Daoy (cell line): ENCODE data around the gene CCDC12. TPM values are rescaled to one million over a fixed set of nuclear protein-coding genes. Genes with fewer than 3 reads are reported as not detected.
"Not testable (repeated sequence)": the region's sequence is repeated elsewhere in the genome, so short reads cannot be mapped to it uniquely, and the experiment has no call there.

Source experiments
- DNase-seq: peaks from one replicate; pipeline ENCODE4 v3.0.0-alpha.2; 2015; ENCODE audit warnings: low read depth
- total RNA-seq: library from RNA; depleted of rRNA; stranded (reverse); fragments of >200 nt; shearing (Covaris generic); gene quantifications from 2 replicates; pipeline ENCODE4 v1.2.3, GENCODE V29; 2014

CCDC12 gene
- total RNA-seq, 1 experiment from 2014 or later: 29.1 TPM

DNA sequence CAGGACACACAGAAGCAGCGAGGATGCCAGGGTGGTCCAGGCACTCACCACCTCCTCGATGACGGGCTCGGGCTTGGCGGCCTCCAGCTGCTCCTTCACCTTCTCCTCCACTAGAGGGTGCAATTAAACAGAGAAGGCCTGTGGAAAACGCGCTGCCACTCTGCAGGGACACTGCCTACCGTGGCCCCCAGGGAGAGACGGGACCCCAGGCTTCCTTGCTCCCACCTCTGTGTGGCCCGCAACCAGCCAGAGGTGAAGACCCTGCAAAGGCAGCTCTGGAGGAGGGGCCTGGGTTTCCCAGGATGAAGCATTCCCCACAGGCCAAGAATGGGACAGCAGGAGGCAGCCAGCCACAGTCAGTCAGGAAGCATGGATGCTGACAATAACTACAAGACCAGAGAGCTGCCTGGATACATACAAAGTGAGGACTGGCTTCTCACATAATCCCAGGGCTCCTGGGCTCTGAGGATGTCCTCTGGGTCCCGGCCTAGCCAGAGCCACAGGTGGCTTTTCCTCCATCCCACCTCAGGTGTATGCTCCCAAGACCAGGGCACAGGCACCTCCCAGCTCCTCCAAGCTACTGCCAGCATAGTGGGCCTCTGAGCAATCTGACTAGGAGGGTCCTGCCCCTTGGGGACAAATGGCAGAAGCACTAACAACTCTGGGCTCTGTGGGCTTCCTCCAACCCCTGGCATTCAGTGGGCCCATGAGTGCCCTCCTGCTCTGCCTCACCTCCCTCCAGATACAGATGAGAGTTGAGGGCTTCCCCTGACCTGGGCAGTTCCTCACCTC lies 52.8 kb downstream of the CCDC12 start:
- DNase-seq: peak; percentile 28

DNA sequence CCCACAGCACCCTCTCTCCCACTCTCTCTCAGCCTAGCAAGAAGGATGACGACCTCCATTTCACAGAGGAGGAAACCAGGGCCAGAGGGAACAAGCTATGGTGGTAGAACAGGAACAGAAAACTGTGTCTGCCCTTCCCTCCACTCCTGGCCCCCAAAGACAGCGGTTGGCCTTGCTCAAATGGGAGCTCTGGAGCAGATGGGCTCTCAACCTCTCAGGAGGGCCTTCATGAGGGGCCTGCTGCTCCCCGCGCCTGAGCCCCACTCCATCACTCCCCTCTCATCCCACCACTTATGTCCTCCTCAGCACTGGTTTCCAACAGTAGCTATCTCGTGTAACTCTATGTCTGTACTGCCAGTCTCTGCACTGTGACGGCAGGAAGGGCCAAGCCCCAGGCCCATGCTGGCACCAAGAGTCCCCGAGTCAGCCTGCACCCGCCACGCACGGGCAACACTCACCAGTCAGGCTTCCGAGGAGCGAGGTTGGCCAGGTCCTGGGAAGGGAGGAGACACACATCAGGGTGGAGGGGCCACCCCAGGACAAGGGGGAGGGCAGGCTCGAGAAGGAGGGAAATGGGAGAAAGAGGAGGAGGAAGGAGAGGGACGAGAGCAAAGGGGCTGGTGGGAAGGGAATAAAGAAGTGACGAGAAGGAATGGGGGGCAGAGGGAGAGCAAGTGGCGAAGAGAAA lies 53.5 kb downstream of the CCDC12 start:
- no peak for DNase-seq

DNA sequence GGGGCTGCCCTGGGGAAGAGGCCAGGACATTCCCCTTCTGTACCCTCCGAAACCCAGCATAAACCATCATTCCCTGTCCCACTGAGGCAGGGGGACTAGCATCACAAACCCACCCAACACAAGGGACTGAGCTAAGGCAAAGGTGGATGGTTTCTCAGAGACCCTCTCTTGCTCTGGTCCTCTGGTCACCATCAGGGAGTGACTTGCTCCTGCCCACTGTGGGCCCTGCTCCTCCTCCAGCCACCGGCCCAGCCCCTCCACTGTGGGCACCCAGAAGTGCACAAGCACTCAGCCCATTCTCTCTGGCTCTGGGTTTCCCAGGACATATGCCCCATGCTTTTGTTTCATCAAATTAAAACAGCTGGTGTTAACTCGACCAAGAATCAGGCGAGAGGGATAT lies 54.1 kb downstream of the CCDC12 start:
- DNase-seq: no peak

DNA sequence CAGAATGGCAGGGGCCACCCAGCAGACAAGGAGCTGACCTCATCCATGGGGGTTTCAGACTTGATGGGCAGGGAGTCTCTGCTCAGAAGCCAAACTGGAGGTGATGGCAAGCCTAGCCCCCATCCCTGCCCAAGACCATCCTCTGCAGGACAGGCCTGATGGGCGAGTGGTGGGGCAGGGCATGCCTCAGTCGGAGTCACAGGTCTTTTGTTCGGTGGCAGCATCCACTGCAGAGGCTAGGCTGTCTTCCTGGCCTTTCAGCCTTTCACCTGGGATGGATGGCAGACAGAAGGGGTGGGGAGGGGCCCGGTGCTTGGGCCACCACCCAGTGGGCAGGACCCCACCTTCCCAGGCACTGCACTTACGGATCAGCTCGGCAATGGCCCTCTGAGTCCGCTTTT lies 54.7 kb downstream of the CCDC12 start:
- DNase-seq: no peak

DNA sequence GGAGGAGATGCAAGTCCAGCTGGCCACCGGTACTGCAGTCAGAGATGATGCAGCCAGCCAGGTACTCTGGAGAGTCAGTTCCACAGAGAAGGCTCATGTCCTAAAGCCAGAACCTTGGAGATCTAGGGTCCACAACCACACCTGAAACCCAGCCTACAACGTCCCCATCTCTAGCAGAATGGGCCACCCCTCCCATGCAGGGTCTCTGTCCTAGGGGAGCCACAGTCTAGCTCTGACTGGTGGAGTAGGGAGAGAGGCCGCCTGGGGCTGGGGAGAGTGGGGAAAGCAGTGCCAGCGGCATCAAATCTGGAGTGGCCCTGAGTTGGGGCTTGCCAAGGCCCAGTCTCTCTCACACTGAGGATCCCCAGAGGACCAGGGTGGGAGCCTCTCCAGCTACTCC lies 55.5 kb downstream of the CCDC12 start:
- DNase-seq: no peak

DNA sequence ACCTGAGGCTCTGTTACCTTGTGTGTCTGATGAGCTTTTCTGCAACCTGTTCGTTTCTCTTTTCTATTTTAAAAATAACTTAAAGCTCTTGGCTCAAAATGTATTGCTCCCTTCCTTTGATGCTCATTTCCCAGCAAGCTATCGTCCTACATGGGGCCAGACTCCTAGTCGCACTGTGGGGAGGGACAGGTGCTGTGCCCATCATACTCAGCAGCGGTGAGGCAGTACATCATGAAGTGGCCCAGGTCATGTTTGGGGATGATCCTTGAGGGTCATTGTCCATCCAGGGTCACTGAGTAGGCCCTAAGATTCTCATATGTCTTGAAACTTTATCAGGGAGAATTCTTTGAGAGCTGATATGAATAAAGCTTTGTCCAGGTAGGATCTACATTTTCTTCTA lies 57.9 kb downstream of the CCDC12 start:
- no peak for DNase-seq

DNA sequence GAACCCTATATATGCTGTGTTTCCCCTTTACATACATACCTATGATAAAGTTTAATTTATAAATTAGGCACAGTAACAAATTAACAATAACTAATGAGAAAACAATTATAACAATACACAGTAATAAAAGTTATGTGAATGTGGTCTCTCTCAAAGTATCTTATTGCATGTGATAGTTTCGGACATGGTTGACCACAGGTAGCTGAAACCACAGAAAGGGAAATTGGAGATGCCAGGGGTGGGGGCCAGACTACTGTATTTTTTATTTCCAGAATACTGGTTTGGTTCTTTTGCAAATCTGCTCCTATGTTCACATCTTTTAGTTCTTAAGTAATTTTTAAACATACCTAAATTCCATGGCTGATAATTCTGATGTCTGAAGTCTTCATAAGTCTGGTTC lies 58.3 kb downstream of the CCDC12 start:
- no peak for DNase-seq

DNA sequence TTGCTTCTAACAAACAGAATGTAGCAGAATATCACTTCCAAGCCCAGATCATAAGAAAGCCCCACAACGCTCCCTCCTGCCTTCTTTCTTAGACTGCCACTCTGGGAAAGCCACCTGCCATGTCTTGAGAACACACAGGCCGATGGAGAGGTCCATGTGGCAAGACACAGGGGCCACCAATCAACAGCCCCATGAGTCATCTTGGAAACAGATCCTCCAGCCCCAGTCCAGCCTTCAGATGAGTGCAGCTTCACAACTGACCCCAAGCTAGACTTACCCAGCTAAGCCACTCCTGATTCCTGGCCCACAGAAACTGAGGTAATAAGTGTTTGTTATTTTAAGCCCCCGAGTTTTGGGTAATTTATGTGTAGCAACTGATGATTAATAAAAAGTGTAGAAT lies 59.3 kb downstream of the CCDC12 start:
- no peak for DNase-seq

DNA sequence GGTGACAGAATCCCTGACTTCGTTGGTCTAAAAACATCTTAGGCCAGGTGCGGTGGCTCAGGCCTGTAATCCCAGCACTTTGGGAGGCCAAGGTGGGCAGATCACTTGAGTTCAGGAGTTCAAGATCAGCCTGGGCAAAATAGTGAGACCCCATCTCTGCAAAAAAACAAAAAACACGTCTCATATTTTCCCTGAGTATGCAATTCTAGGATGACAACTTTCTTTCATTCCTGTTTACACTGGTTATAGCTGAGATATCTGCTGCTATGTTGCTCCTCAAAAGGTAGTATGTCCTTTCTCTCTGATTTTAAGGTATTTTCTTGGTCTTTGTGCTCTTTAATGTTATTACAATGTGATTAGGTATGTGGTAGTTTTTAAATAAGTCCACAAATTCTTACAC lies 59.7 kb downstream of the CCDC12 start:
- DNase-seq: no peak

DNA sequence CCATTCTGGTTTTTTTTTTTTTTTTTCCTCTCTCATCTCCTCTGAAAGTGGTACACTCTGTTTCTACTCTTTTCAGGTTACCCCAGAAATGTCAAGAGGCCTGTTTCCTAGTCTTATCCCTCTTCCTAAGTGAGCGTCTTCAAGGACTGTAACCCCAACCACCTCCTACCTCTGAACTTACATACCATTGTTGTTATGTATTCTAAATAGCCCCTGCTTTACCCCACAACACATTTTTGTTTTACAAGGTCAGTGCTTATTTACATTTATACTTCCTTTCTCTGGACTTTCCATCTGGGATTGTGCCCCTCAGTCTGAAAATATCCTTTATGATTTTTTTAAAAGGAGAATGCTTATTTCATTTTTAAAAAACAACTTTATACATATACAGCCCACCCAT lies 60.3 kb downstream of the CCDC12 start:
- DNase-seq: no peak

DNA sequence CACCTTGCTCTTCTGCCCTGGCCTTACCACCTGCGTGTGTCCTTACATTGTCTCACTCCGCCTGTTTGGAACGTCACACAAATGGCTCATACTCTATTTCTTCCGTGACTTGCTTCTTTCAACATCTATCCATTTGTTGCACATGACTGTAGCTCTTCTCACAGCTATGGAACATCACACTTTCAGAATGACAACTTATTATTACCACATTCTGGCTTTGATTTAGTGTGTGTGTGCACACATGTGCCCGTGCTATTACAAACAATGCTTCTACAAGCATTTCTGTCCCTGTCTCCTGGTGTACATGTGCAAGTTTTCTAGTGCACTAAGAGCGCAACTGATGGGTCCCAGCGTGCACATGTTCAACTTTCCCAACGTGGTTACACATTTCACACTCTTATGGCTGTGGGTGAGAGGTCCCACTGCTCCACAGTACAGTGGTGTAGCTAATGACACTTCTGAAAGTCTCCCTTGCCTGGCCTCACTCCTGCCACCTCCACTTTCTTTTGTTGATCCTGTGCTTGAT lies 61.2 kb downstream of the CCDC12 start:
- DNase-seq: no peak

DNA sequence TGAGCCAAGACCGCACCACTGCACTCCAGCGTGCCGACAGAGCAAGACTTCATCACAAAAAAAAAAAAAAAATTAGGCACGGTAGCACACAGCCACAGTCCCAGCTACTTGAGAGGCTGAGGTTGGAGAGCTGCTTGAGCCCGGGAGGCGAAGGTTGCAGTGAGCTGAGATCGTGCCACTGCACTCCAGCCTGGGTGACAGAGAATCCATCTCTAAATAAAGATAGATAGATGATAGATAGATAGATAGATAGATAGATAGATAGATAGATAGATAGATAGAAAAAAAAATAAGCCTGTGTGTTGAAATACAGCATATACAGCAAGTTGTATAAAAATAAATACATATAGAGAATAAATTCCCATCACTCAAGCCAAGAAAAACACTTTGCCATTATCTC lies 61.7 kb downstream of the CCDC12 start:
- no peak for DNase-seq

DNA sequence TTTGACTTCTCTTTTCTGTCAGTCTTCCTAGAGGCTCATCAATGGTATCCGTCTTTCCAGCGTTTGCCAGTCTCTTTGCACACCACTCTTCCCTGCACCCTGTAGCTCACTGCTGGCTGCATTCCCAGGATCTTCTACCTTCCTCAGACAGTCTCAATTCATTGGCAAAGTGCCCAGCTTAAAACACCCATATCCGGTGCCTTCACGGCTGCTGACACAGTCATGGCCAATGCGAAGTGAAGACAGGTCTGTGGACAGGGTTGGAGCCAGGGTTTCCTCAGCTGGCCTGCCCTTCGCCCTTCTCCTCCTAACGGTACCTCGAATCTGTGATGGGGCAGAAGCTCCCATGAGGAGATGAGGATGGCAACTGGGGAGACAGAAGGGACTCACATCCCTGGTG lies 62.9 kb downstream of the CCDC12 start:
- DNase-seq: peak; percentile 63

DNA sequence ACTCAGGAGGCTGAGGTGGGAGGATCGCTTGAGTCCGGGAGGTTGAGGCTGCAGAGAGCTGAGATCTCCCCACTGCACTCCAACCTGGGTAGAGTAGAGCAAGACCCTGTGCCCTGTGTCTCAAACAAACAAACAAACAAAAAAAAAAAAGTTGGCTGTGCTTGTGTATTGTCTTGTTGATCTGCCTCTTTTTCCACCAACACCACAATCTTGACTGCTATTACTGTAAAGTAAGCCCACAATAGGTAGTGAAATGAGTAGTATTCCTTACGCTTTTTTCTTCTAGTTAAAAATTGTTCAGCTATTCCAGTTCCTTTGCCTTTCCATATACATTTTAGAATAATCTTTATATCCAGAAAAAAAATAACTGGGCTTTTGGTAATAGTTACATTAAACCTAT lies 63.6 kb downstream of the CCDC12 start:
- DNase-seq: no peak

DNA sequence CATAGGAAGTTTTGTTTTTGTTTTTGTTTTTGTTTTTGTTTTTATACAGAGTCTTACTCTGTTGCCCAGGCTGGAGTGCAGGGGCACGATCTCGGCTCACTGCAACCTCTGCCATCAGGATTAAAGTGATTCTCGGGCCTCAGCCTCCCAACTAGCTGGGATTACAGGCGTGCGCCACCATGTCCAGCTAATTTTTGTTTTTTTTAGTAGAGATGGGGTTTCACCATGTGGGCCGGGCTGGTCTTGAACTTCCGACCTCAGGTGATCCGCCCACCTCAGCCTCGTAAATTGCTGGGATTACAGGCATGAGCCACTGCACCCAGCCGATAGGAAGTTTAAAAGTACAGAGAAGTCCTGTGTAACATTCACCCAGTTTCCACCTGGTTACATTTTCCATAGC lies 65.6 kb downstream of the CCDC12 start:
- DNase-seq: not testable (repeated sequence)

DNA sequence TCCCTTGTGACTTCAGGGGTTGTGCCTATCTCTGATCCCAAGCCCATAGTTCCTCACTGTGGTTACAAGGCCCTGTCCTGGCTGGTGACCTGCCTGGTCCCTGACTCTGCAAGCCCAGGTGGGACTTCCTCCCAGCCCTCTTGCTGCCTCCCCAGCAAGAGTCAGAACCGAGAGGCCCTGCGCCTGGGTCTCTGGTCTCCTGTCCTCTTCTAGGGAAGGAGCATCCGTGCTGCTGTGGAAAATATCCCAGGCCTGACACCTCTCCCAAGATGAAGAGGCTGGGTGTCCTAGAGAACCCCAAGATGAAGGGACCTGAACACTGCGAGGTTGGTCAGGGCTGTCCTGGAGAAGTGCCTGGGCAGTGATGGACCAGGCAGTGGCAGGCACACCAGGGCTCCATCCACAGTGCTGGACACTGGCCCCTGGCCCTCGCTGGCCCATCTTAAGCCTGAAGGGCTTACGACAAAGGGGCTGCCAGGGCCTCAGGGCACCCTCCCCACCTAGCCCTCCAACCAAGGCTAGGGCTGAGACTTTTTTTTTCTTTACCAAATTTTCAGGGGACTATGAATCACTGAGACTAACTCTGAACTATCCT lies 66.3 kb downstream of the CCDC12 start:
- no peak for DNase-seq

DNA sequence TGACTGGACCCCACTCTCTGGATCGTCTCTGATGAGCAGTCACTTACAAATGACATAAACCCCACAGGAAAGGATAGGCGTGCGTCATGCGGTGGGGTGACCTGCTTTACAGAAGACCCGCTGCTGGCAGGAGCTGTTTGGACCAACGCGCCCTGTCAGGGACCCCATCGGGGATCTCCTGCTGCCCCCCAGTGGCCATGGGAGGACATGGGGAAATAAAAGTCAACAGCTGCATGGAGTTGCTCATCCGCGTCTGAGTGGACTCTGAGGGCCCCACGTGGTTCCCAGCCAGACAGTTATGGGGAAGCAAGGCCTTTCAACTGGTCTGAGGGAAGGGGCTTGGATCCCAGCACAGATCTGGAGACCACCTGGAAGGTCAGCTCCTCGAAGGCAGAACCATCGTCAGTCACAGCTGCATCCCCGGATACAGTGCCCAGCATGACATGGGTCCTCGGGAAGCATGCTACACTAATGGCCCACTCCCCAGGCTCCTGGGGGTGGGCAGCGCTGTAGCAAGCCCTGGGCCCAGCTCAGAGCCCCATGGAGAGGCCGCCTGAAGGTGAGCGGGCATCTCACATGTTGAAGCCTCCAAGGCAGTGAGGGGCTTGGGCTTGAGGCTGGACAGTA lies 66.9 kb downstream of the CCDC12 start:
- DNase-seq: peak; percentile 82

DNA sequence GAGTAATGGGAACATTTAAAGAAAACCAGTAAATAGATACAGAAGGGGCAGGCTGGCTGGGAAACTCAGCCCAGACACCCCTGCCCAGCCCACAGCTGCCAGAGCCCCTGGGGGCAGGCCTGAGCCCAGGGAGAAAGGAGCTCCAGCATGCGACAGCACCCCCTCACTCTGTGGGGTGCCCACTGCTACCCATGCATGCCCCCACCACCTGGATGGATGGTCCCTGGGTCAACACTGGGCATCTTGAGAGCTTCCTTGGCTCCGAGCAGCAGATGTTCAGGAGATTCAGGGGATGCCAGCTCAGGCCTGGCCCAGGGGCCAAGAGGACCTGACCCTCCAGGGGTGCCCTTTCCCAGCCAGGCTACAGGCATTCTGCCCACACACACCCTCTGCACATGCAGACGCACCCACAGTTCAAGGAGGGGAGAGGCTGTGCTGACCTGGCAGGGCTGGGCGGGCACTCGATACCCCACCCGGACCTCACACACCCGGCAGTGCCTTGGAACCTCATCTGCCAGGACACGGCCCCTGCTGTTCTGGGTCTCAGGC lies 67.5 kb downstream of the CCDC12 start:
- no peak for DNase-seq

DNA sequence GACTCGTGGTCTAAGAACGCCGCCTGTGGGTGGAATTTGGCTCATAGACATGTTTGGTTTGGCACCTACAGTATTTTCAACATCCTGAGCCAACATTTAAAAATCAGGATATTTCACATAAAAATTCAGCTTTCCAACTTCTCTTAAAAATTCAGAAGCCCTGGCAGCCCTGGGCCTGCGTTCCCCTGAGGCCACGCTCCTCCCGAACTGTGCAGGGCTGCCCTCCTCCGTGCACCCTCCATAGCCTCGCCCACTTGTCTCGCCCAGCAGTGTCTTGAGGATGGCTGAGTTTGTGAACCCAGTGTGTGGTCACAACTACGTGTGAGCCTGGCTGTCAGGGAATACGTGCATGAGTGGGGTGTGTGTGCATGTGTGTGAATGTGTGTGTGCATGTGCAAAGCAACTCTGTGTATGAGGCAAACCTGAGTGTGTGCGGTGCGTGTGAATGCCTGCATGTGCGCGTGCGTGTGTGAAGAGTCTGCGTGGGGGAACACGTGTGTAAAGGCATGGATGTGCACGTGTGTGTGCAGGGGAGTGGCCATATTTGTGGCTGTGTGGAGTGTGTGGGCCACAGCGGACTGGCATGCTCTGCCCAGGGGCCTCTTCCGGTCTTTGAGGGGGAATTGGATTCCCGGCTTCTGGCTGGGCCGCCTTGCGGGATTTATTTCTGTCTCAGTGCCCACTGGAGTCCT lies 68.1 kb downstream of the CCDC12 start:
- no peak for DNase-seq

DNA sequence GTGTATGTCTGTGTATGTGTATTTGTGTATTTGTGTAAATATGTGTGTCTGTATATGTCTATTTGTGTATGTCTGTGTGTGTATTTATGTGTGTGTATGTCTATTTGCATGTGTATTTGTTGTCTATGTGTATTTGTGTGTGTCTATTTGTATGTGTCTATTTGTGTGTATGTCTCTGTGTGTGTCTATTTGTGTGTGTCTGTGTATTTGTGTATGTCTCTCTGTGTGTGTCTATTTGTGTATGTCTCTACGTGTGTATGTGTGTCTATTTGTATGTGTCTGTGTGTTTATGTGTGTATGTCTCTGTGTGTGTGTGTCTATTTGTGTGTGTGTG lies 68.6 kb downstream of the CCDC12 start:
- DNase-seq: no peak

DNA sequence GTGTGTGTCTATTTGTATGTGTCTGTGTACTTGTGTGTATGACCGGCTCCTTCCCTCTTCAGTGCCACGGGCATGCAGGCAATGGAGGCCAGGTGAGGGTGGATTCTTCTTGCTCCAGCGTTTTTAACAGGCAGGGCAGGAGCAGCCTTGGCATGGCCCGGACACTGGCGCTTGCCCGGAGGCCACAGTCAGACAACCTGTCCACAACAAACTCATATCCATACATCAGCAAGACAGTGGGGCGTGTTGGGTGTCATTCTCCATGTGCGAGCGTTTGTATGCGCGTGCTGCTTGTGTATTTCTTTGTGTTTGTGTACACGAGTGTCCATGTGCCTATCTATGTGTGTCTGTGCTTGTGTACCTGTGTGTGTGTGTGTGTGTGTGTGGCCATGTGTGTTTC lies 69.3 kb downstream of the CCDC12 start:
- DNase-seq: no peak
